Activated T-cell treated with anti-CD3 and anti-CD28 coated beads, Interleukin-2, amount 50 U/mL, for 24 hours (primary cell): ENCODE results near the gene PACRG.

Experiments used
- DNase-seq: peaks from one replicate; pipeline ENCODE4 v3.0.0-alpha.2; 2020
- H3K27ac Mint-ChIP-seq: 2 replicates; pipeline ENCODE4 v1.8.0; 2020; ENCODE audit warnings: mild to moderate bottlenecking, mixed read lengths
- H3K27me3 Mint-ChIP-seq: 2 replicates; pipeline ENCODE4 v1.8.0; 2020; ENCODE audit warnings: mixed read lengths
- H3K36me3 Mint-ChIP-seq: 2 replicates; pipeline ENCODE4 v1.8.0; 2020; ENCODE audit warnings: low read depth, mixed read lengths
- H3K4me1 Mint-ChIP-seq: 2 replicates; pipeline ENCODE4 v1.8.0; 2020; ENCODE audit warnings: low read depth, mixed read lengths
- H3K4me3 Mint-ChIP-seq: 2 replicates; pipeline ENCODE4 v1.8.0; 2020; ENCODE audit warnings: mild to moderate bottlenecking, moderate library complexity, mixed read lengths
- H3K9me3 Mint-ChIP-seq: 2 replicates; pipeline ENCODE4 v1.8.0; 2020; ENCODE audit warnings: mixed read lengths

The PACRG gene

GRCh38 chr6:163263998-163264661 is 536.4 kb downstream of the PACRG start:
- H3K4me1 Mint-ChIP-seq: peaks cover 8% of the 10 kb centered on the region
- no peaks in the 10 kb centered on the region for H3K9me3 Mint-ChIP-seq
- H3K4me3 Mint-ChIP-seq: no peak overlapping the region
- H3K27me3 Mint-ChIP-seq: peaks cover 25% of the 10 kb centered on the region
- no peak overlapping the region for H3K27ac Mint-ChIP-seq
- no peaks in the 10 kb centered on the region for H3K36me3 Mint-ChIP-seq
- no peak for DNase-seq

GRCh38 chr6:163264662-163265035 is 536.9 kb downstream of the PACRG start:
- H3K4me3 Mint-ChIP-seq: no peak overlapping the region
- peaks cover 20% of the 10 kb centered on the region for H3K27me3 Mint-ChIP-seq
- H3K27ac Mint-ChIP-seq: no peak overlapping the region
- H3K9me3 Mint-ChIP-seq: no peaks in the 10 kb centered on the region
- H3K4me1 Mint-ChIP-seq: peaks cover 8% of the 10 kb centered on the region
- no peak for DNase-seq
- H3K36me3 Mint-ChIP-seq: no peaks in the 10 kb centered on the region

- no peaks in the 10 kb centered on the region for H3K4me1 Mint-ChIP-seq
Measured at GRCh38 chr6:163281634-163282033, 553.9 kb downstream of the PACRG start.

GRCh38 chr6:163282672-163283071 is 554.9 kb downstream of the PACRG start:
- Mint-ChIP-seq H3K4me3 (no peak overlapping the region), H3K27me3 (peaks cover 18% of the 10 kb centered on the region), H3K4me1 (no peaks in the 10 kb centered on the region), H3K9me3 (no peaks in the 10 kb centered on the region), H3K27ac (no peak overlapping the region), H3K36me3 (no peaks in the 10 kb centered on the region)
- no peak for DNase-seq

More at GRCh38 chr6:163281634-163282033, 553.9 kb downstream of the PACRG start:
- H3K9me3 Mint-ChIP-seq: no peaks in the 10 kb centered on the region
- H3K27me3 Mint-ChIP-seq: peaks cover 19% of the 10 kb centered on the region
- no peak overlapping the region for H3K27ac Mint-ChIP-seq
- DNase-seq: no peak
- H3K36me3 Mint-ChIP-seq: no peaks in the 10 kb centered on the region
- no peak overlapping the region for H3K4me3 Mint-ChIP-seq

GRCh38 chr6:163284151-163284550 is 556.4 kb downstream of the PACRG start:
- H3K4me3 Mint-ChIP-seq: no peak overlapping the region
- no peak for DNase-seq
- no peaks in the 10 kb centered on the region for H3K4me1 Mint-ChIP-seq
- H3K9me3 Mint-ChIP-seq: no peaks in the 10 kb centered on the region
- no peaks in the 10 kb centered on the region for H3K36me3 Mint-ChIP-seq
- peaks cover 14% of the 10 kb centered on the region for H3K27me3 Mint-ChIP-seq
- H3K27ac Mint-ChIP-seq: no peak overlapping the region

GRCh38 chr6:163285691-163286090 is 557.9 kb downstream of the PACRG start:
- no peak overlapping the region for H3K4me3 Mint-ChIP-seq
- no peaks in the 10 kb centered on the region for H3K4me1 Mint-ChIP-seq

GRCh38 chr6:163287626-163288025 is 559.9 kb downstream of the PACRG start:
- Mint-ChIP-seq H3K9me3 (no peaks in the 10 kb centered on the region), H3K4me1 (no peaks in the 10 kb centered on the region), H3K36me3 (no peaks in the 10 kb centered on the region), H3K4me3 (no peak overlapping the region), H3K27ac (no peak overlapping the region), H3K27me3 (no peaks in the 10 kb centered on the region)
- no peak for DNase-seq

More at GRCh38 chr6:163285691-163286090, 557.9 kb downstream of the PACRG start:
- Mint-ChIP-seq H3K9me3 (no peaks in the 10 kb centered on the region), H3K36me3 (no peaks in the 10 kb centered on the region), H3K27ac (no peak overlapping the region), H3K27me3 (peaks cover 6% of the 10 kb centered on the region)
- DNase-seq: no peak

- Mint-ChIP-seq H3K27me3 (no peaks in the 10 kb centered on the region), H3K4me1 (no peaks in the 10 kb centered on the region), H3K27ac (no peak overlapping the region), H3K4me3 (no peak overlapping the region), H3K9me3 (no peaks in the 10 kb centered on the region), H3K36me3 (no peaks in the 10 kb centered on the region)
- DNase-seq: no peak
Measured at GRCh38 chr6:163288066-163288465, 560.3 kb downstream of the PACRG start.

- H3K9me3 Mint-ChIP-seq: no peaks in the 10 kb centered on the region
- no peaks in the 10 kb centered on the region for H3K36me3 Mint-ChIP-seq
- no peaks in the 10 kb centered on the region for H3K4me1 Mint-ChIP-seq
- H3K27ac Mint-ChIP-seq: no peak overlapping the region
- H3K4me3 Mint-ChIP-seq: no peak overlapping the region
- H3K27me3 Mint-ChIP-seq: no peaks in the 10 kb centered on the region
- no peak for DNase-seq
Measured at GRCh38 chr6:163288915-163289314, 561.1 kb downstream of the PACRG start.

- H3K27me3 Mint-ChIP-seq: no peaks in the 10 kb centered on the region
- DNase-seq: no peak
- no peak overlapping the region for H3K27ac Mint-ChIP-seq
- no peaks in the 10 kb centered on the region for H3K36me3 Mint-ChIP-seq
- no peaks in the 10 kb centered on the region for H3K9me3 Mint-ChIP-seq
- no peaks in the 10 kb centered on the region for H3K4me1 Mint-ChIP-seq
- H3K4me3 Mint-ChIP-seq: no peak overlapping the region
Measured at GRCh38 chr6:163289447-163289846, 561.7 kb downstream of the PACRG start.

GRCh38 chr6:163290545-163291274 is 562.9 kb downstream of the PACRG start:
- Mint-ChIP-seq H3K36me3 (no peaks in the 10 kb centered on the region), H3K27ac (no peak overlapping the region)

GRCh38 chr6:163291622-163292021 is 563.8 kb downstream of the PACRG start:
- no peak overlapping the region for H3K27ac Mint-ChIP-seq
- no peaks in the 10 kb centered on the region for H3K9me3 Mint-ChIP-seq
- DNase-seq: no peak

More at GRCh38 chr6:163290545-163291274, 562.9 kb downstream of the PACRG start:
- no peak overlapping the region for H3K4me3 Mint-ChIP-seq
- no peaks in the 10 kb centered on the region for H3K27me3 Mint-ChIP-seq
- DNase-seq: no peak
- H3K9me3 Mint-ChIP-seq: no peaks in the 10 kb centered on the region
- H3K4me1 Mint-ChIP-seq: no peaks in the 10 kb centered on the region

GRCh38 chr6:163293286-163293685 is 565.5 kb downstream of the PACRG start:
- H3K27ac Mint-ChIP-seq: no peak overlapping the region
- DNase-seq: no peak

More at GRCh38 chr6:163291622-163292021, 563.8 kb downstream of the PACRG start:
- Mint-ChIP-seq H3K4me3 (no peak overlapping the region), H3K27me3 (no peaks in the 10 kb centered on the region), H3K36me3 (no peaks in the 10 kb centered on the region), H3K4me1 (no peaks in the 10 kb centered on the region)

GRCh38 chr6:163294734-163295133 is 567.0 kb downstream of the PACRG start:
- no peak overlapping the region for H3K4me3 Mint-ChIP-seq
- peaks cover 11% of the 10 kb centered on the region for H3K27me3 Mint-ChIP-seq
- H3K36me3 Mint-ChIP-seq: no peaks in the 10 kb centered on the region
- no peaks in the 10 kb centered on the region for H3K9me3 Mint-ChIP-seq
- no peak overlapping the region for H3K27ac Mint-ChIP-seq
- H3K4me1 Mint-ChIP-seq: no peaks in the 10 kb centered on the region
- DNase-seq: no peak

More at GRCh38 chr6:163293286-163293685, 565.5 kb downstream of the PACRG start:
- Mint-ChIP-seq H3K4me3 (no peak overlapping the region), H3K36me3 (no peaks in the 10 kb centered on the region), H3K27me3 (peaks cover 3% of the 10 kb centered on the region), H3K9me3 (no peaks in the 10 kb centered on the region), H3K4me1 (no peaks in the 10 kb centered on the region)

GRCh38 chr6:163296835-163297519 is 569.2 kb downstream of the PACRG start:
- H3K27ac Mint-ChIP-seq: no peak overlapping the region
- H3K27me3 Mint-ChIP-seq: peaks cover 11% of the 10 kb centered on the region
- H3K4me3 Mint-ChIP-seq: no peak overlapping the region
- H3K4me1 Mint-ChIP-seq: no peaks in the 10 kb centered on the region
- DNase-seq: no peak
- H3K36me3 Mint-ChIP-seq: no peaks in the 10 kb centered on the region
- no peaks in the 10 kb centered on the region for H3K9me3 Mint-ChIP-seq
